ENCODE measurements around the gene COPB2. TPM values are rescaled to one million over a fixed set of nuclear protein-coding genes. Genes with fewer than 3 reads are reported as not detected.

Gene COPB2
- total RNA-seq, 1 donor from 2014 or later, result 106 TPM

DNA sequence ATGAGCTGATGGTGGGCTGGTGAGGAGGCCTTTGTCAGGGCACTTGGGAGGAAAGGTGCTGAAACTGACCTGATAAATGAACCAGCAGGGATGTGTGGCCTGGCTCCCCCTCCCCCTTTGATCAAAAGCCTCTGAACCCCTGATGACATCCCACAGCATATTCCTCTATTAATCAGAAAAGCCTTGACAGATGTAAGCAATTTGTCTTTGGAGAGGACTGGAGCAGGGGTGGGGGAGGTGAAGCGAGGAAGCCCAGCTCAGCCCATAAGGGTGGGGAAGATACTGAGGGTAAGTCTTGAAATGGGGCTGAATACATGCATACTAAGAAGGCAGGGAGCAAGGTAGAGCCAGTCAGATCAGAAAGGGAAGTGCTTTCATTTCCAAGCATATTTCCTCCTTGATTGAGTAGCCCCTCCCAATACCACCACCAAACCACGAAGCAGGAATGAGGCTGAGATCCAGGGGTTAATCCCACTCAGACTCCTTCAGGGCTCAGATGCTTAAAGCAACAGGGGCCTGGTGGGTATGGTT lies 80.3 kb downstream of the COPB2 start:
- intact Hi-C loops (cut with DNase I), result no loop called here
- Histone ChIP-seq H3K27me3 (peaks cover 4% of the 10 kb centered on the region), H3K36me3 (no peaks in the 10 kb centered on the region), H3K4me3 (no peak overlapping the region), H3K9me3 (no peaks in the 10 kb centered on the region), H3K4me1 (no peaks in the 10 kb centered on the region), H3K27ac (no peak overlapping the region)
- DNase-seq, result no peak
- no peak for TF ChIP-seq CTCF (IDR thresholded peaks at IDR 0.05)
- no peak for ATAC-seq

GRCh38 chr3:139308560-139308959 lies 80.9 kb downstream of the COPB2 start:
- no peaks in the 10 kb centered on the region for H3K9me3 ChIP-seq
- H3K27me3 ChIP-seq, result no peaks in the 10 kb centered on the region
- DNase-seq (no peak), ATAC-seq (no peak)
- H3K4me3 ChIP-seq, result no peak overlapping the region
- H3K4me1 ChIP-seq, result no peaks in the 10 kb centered on the region
- H3K27ac ChIP-seq, result no peak overlapping the region
- no peak for TF ChIP-seq CTCF (IDR thresholded peaks at IDR 0.05)
- no peaks in the 10 kb centered on the region for H3K36me3 ChIP-seq
- intact Hi-C loops (cut with DNase I), result no loop called here

- DNase-seq, result no peak
- no peaks in the 10 kb centered on the region for H3K27me3 ChIP-seq
- no peak overlapping the region for H3K4me3 ChIP-seq
- intact Hi-C loops (cut with DNase I), result no loop called here
- no peaks in the 10 kb centered on the region for H3K4me1 ChIP-seq
- no peak for ATAC-seq
- no peaks in the 10 kb centered on the region for H3K36me3 ChIP-seq
- H3K27ac ChIP-seq, result no peak overlapping the region
- H3K9me3 ChIP-seq, result no peaks in the 10 kb centered on the region
- TF ChIP-seq CTCF (IDR thresholded peaks at IDR 0.05), result no peak
These were observed 81.6 kb downstream of the COPB2 start for GRCh38 chr3:139307601-139308555.

Other genes with a start within 250 kb of the COPB2 start
- 31.1 TPM for gene MRPS22, start 45.6 kb downstream of the COPB2 start, total RNA-seq
- 2.1 TPM for gene RBP2, start 86.9 kb upstream of the COPB2 start, total RNA-seq
- 20.4 TPM for gene RBP1, start 150.1 kb upstream of the COPB2 start, total RNA-seq

All from upper lobe of right lung (tissue), 1 donor.